ENCODE measurements around the gene TTLL3.
A peak's percentile ranks its signal among the peaks of the same experiment; 100 is the strongest.

Gene TTLL3

GRCh38 chr3:9765865-9766264 is 44.2 kb upstream of the TTLL3 start:
- Histone ChIP-seq H2BK120ac (ENCODE audit: insufficient read depth, low read length, poor library complexity) (no peak overlapping the region), H3K36me3 (ENCODE audit: control insufficient read depth in 1 of 2, insufficient read depth in 2 of 2, low read length in 2 of 2) (no peaks in the 10 kb centered on the region), H3K14ac (ENCODE audit: low read length) (no peak overlapping the region), H4K12ac (ENCODE audit: low read depth, low read length) (no peak overlapping the region), H3K4me2 (ENCODE audit: low read length) (no peak overlapping the region), H3K4me3 (ENCODE audit: low read depth, low read length) (no peak overlapping the region), H3K9me3 (ENCODE audit: insufficient read depth, low read depth, low read length) (no peaks in the 10 kb centered on the region), H3K18ac (ENCODE audit: low read length) (no peak overlapping the region), H2BK12ac (ENCODE audit: low read length) (no peak overlapping the region), H3K27ac (ENCODE audit: low read depth, low read length) (no peak overlapping the region), H3K79me1 (ENCODE audit: low read length) (peaks cover 7% of the 10 kb centered on the region), H3K9ac (ENCODE audit: low read length) (no peak overlapping the region), H3K4me1 (ENCODE audit: control insufficient read depth in 1 of 2, insufficient read depth in 2 of 2, low read length in 2 of 2) (peaks cover 7 to 12% of the 10 kb centered on the region in 2 experiments), H3K79me2 (ENCODE audit: control insufficient read depth, insufficient read depth, low read length, poor library complexity) (no peaks in the 10 kb centered on the region), H4K91ac (ENCODE audit: low read depth, low read length) (no peak overlapping the region), H3K27me3 (ENCODE audit: insufficient read depth, low read length) (no peaks in the 10 kb centered on the region), H3K4ac (ENCODE audit: low read depth, low read length) (no peak overlapping the region), H2BK5ac (ENCODE audit: low read depth, low read length, poor library complexity) (no peak overlapping the region), H2AFZ (ENCODE audit: insufficient read depth, low read length, poor library complexity) (no peak overlapping the region), H4K8ac (ENCODE audit: low read depth, low read length) (no peak overlapping the region), H3K23ac (ENCODE audit: low read length) (no peak overlapping the region), H2AK5ac (ENCODE audit: low read length) (no peak overlapping the region)
- DNase-seq, result no peak
- no CpG with 5 or more reads among the region's 4 CpGs for WGBS (ENCODE audit: extremely low coverage, insufficient coverage, insufficient read length)

GRCh38 chr3:9767418-9767817 is 42.6 kb upstream of the TTLL3 start:
- Histone ChIP-seq H3K4me2 (ENCODE audit: low read length) (no peak overlapping the region), H2BK120ac (ENCODE audit: insufficient read depth, low read length, poor library complexity) (no peak overlapping the region), H3K14ac (ENCODE audit: low read length) (no peak overlapping the region), H3K36me3 (ENCODE audit: control insufficient read depth in 1 of 2, insufficient read depth in 2 of 2, low read length in 2 of 2) (no peaks in the 10 kb centered on the region), H3K9me3 (ENCODE audit: insufficient read depth, low read depth, low read length) (no peaks in the 10 kb centered on the region), H3K79me2 (ENCODE audit: control insufficient read depth, insufficient read depth, low read length, poor library complexity) (no peaks in the 10 kb centered on the region), H2BK5ac (ENCODE audit: low read depth, low read length, poor library complexity) (no peak overlapping the region), H3K79me1 (ENCODE audit: low read length) (peaks cover 7% of the 10 kb centered on the region), H4K91ac (ENCODE audit: low read depth, low read length) (no peak overlapping the region), H3K27me3 (ENCODE audit: insufficient read depth, low read length) (no peaks in the 10 kb centered on the region), H3K4ac (ENCODE audit: low read depth, low read length) (no peak overlapping the region), H3K27ac (ENCODE audit: low read depth, low read length) (no peak overlapping the region), H4K8ac (ENCODE audit: low read depth, low read length) (no peak overlapping the region), H2AFZ (ENCODE audit: insufficient read depth, low read length, poor library complexity) (no peak overlapping the region), H2AK5ac (ENCODE audit: low read length) (no peak overlapping the region), H3K23ac (ENCODE audit: low read length) (no peak overlapping the region), H3K4me3 (ENCODE audit: low read depth, low read length) (no peak overlapping the region), H2BK12ac (ENCODE audit: low read length) (no peak overlapping the region), H3K18ac (ENCODE audit: low read length) (no peak overlapping the region), H3K9ac (ENCODE audit: low read length) (no peak overlapping the region), H4K12ac (ENCODE audit: low read depth, low read length) (no peak overlapping the region), H3K4me1 (ENCODE audit: control insufficient read depth in 1 of 2, insufficient read depth in 2 of 2, low read length in 2 of 2) (peaks cover 7 to 12% of the 10 kb centered on the region in 2 experiments)
- no CpG with 5 or more reads among the region's 7 CpGs for WGBS (ENCODE audit: extremely low coverage, insufficient coverage, insufficient read length)
- no peak for DNase-seq

- no CpG with 5 or more reads among the region's 6 CpGs for WGBS (ENCODE audit: extremely low coverage, insufficient coverage, insufficient read length)
Observed at GRCh38 chr3:9768141-9768775, 41.8 kb upstream of the TTLL3 start.

GRCh38 chr3:9769012-9769411 is 41.0 kb upstream of the TTLL3 start:
- 100% methylated on average over 1 of the region's 5 CpGs for WGBS (ENCODE audit: extremely low coverage, insufficient coverage, insufficient read length)
- H2AK5ac ChIP-seq (ENCODE audit: low read length), result peak overlapping the region; percentile 2

More at GRCh38 chr3:9768141-9768775, 41.8 kb upstream of the TTLL3 start:
- Histone ChIP-seq H2AFZ (ENCODE audit: insufficient read depth, low read length, poor library complexity) (no peak overlapping the region), H3K14ac (ENCODE audit: low read length) (no peak overlapping the region), H3K36me3 (ENCODE audit: control insufficient read depth in 1 of 2, insufficient read depth in 2 of 2, low read length in 2 of 2) (no peaks in the 10 kb centered on the region), H3K79me2 (ENCODE audit: control insufficient read depth, insufficient read depth, low read length, poor library complexity) (no peaks in the 10 kb centered on the region), H2BK120ac (ENCODE audit: insufficient read depth, low read length, poor library complexity) (no peak overlapping the region), H3K4me3 (ENCODE audit: low read depth, low read length) (no peak overlapping the region), H3K18ac (ENCODE audit: low read length) (no peak overlapping the region), H2AK5ac (ENCODE audit: low read length) (no peak overlapping the region), H3K79me1 (ENCODE audit: low read length) (peaks cover 7% of the 10 kb centered on the region), H4K91ac (ENCODE audit: low read depth, low read length) (no peak overlapping the region), H3K4ac (ENCODE audit: low read depth, low read length) (no peak overlapping the region), H3K4me2 (ENCODE audit: low read length) (no peak overlapping the region), H2BK5ac (ENCODE audit: low read depth, low read length, poor library complexity) (no peak overlapping the region), H3K27me3 (ENCODE audit: insufficient read depth, low read length) (no peaks in the 10 kb centered on the region), H4K12ac (ENCODE audit: low read depth, low read length) (no peak overlapping the region), H2BK12ac (ENCODE audit: low read length) (no peak overlapping the region), H3K9me3 (ENCODE audit: insufficient read depth, low read depth, low read length) (no peaks in the 10 kb centered on the region), H3K9ac (ENCODE audit: low read length) (peak overlapping the region; percentile 37), H3K27ac (ENCODE audit: low read depth, low read length) (no peak overlapping the region), H3K23ac (ENCODE audit: low read length) (no peak overlapping the region), H3K4me1 (ENCODE audit: control insufficient read depth in 1 of 2, insufficient read depth in 2 of 2, low read length in 2 of 2) (peaks cover 7 to 12% of the 10 kb centered on the region in 2 experiments), H4K8ac (ENCODE audit: low read depth, low read length) (no peak overlapping the region)
- DNase-seq, result no peak

More at GRCh38 chr3:9769012-9769411, 41.0 kb upstream of the TTLL3 start:
- Histone ChIP-seq H3K14ac (ENCODE audit: low read length) (no peak overlapping the region), H2BK5ac (ENCODE audit: low read depth, low read length, poor library complexity) (no peak overlapping the region), H3K9me3 (ENCODE audit: insufficient read depth, low read depth, low read length) (no peaks in the 10 kb centered on the region), H3K9ac (ENCODE audit: low read length) (no peak overlapping the region), H3K4me2 (ENCODE audit: low read length) (no peak overlapping the region), H3K79me2 (ENCODE audit: control insufficient read depth, insufficient read depth, low read length, poor library complexity) (no peaks in the 10 kb centered on the region), H3K27me3 (ENCODE audit: insufficient read depth, low read length) (no peaks in the 10 kb centered on the region), H4K91ac (ENCODE audit: low read depth, low read length) (no peak overlapping the region), H3K36me3 (ENCODE audit: control insufficient read depth in 1 of 2, insufficient read depth in 2 of 2, low read length in 2 of 2) (no peaks in the 10 kb centered on the region), H3K23ac (ENCODE audit: low read length) (no peak overlapping the region), H3K4ac (ENCODE audit: low read depth, low read length) (no peak overlapping the region), H2AFZ (ENCODE audit: insufficient read depth, low read length, poor library complexity) (no peak overlapping the region), H2BK120ac (ENCODE audit: insufficient read depth, low read length, poor library complexity) (no peak overlapping the region), H3K27ac (ENCODE audit: low read depth, low read length) (no peak overlapping the region), H3K4me3 (ENCODE audit: low read depth, low read length) (peak overlapping the region; percentile 49), H3K79me1 (ENCODE audit: low read length) (peaks cover 7% of the 10 kb centered on the region), H3K4me1 (ENCODE audit: control insufficient read depth in 1 of 2, insufficient read depth in 2 of 2, low read length in 2 of 2) (peaks cover 7 to 12% of the 10 kb centered on the region in 2 experiments), H2BK12ac (ENCODE audit: low read length) (no peak overlapping the region), H4K12ac (ENCODE audit: low read depth, low read length) (no peak overlapping the region), H3K18ac (ENCODE audit: low read length) (no peak overlapping the region), H4K8ac (ENCODE audit: low read depth, low read length) (no peak overlapping the region)
- no peak for DNase-seq

Data from trophoblast cell (in vitro differentiated cells and primary cell).